ENCODE results near the gene CYP3A7. TPM values are rescaled to one million over a fixed set of nuclear protein-coding genes. Genes with fewer than 3 reads are reported as not detected.

CYP3A7 gene
- polyA plus RNA-seq, 1 experiment = not detected

GRCh38 chr7:99677013-99677647 lies 57.9 kb downstream of the CYP3A7 start:
- H3K27me3 ChIP-seq (ENCODE audit: control insufficient read depth, insufficient read depth, low read length) = no peaks in the 10 kb centered on the region
- ChIA-PET POLR2A (no interaction called here), CTCF (no interaction called here)
- TF ChIP-seq CTCF (IDR thresholded peaks at IDR 0.05; ENCODE audit: insufficient read depth, low read depth, low read length) = no peak
- no peaks in the 10 kb centered on the region for H3K36me3 ChIP-seq (ENCODE audit: control insufficient read depth, insufficient read depth, low read length)
- DNase-seq (ENCODE audit: low read depth) = no peak
- no peak overlapping the region for H3K4me3 ChIP-seq (ENCODE audit: low read depth, low read length)

DNA sequence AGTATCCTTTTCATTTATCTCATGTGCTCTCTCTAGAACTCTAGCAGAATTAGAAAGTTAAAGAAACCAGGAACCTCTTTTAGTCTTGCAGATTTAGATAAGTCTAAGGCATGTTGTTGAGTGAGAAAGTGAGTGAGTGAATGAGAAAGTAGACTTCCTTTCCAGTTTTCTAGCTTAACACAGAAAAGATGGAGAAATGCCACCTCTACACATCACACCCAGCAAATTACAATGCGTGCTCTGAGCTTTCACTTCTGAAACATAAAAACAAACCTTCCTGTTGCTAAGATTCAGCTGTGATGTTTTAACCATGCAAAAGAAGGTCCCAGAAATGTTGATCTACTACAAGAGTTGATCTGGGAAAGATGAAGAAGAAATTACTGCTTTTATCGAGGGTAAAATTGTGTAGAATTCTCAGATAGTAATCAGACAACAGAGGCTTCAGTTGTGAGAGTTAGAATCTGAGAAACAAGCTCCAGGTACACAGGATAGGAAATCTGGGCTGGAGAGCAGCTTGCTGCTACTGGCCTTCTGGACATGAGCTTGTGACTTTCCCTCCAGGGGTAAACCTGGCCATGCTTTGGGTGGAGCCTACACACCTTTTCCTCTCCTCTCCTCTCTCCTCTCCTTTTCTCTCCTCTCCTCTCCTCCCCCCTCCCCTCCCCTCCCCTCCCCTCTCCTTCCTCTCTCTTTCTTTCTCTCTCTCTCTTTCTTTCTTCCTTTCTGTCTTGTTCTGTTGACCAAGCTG lies 59.8 kb downstream of the CYP3A7 start:
- no peaks in the 10 kb centered on the region for H3K36me3 ChIP-seq (ENCODE audit: control insufficient read depth, insufficient read depth, low read length)
- no peak for TF ChIP-seq CTCF (IDR thresholded peaks at IDR 0.05; ENCODE audit: insufficient read depth, low read depth, low read length)
- H3K4me3 ChIP-seq (ENCODE audit: low read depth, low read length) = no peak overlapping the region
- ChIA-PET POLR2A (no interaction called here), CTCF (no interaction called here)
- no peaks in the 10 kb centered on the region for H3K27me3 ChIP-seq (ENCODE audit: control insufficient read depth, insufficient read depth, low read length)
- no peak for DNase-seq (ENCODE audit: low read depth)

DNA sequence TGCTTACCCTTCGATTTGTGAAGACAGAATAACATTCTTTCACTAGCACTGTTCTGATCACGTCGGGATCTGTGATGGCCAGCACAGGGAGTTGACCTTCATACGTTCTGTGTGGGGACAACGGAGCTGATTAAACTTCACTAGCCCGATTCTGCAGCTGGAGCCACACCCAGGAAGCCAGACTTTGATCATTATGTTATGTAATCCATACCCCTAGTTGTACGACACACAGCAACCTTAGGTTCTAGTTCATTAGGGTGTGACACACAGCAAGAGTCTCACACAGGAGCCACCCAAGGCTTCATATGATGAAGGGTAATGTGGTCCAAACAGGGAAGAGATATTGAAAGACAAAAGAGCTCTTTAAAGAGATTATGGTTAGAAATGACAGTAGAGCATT lies 62.4 kb downstream of the CYP3A7 start:
- Histone ChIP-seq H3K27me3 (ENCODE audit: control insufficient read depth, insufficient read depth, low read length) (no peaks in the 10 kb centered on the region), H3K36me3 (ENCODE audit: control insufficient read depth, insufficient read depth, low read length) (no peaks in the 10 kb centered on the region), H3K4me3 (ENCODE audit: low read depth, low read length) (no peak overlapping the region)
- CTCF ChIA-PET = interaction anchor here (1.2 kb wide), 1 partner anchor 9 kb away, joined by 4 read pairs; no protein-coding TSS in a partner anchor
- POLR2A ChIA-PET = no interaction called here
- no peak for TF ChIP-seq CTCF (IDR thresholded peaks at IDR 0.05; ENCODE audit: insufficient read depth, low read depth, low read length)
- no peak for DNase-seq (ENCODE audit: low read depth)

GRCh38 chr7:99669782-99670181 lies 65.2 kb downstream of the CYP3A7 start:
- no peak for DNase-seq (ENCODE audit: low read depth)
- ChIA-PET POLR2A (no interaction called here), CTCF (no interaction called here)
- no peak for TF ChIP-seq CTCF (IDR thresholded peaks at IDR 0.05; ENCODE audit: insufficient read depth, low read depth, low read length)
- H3K27me3 ChIP-seq (ENCODE audit: control insufficient read depth, insufficient read depth, low read length) = no peaks in the 10 kb centered on the region
- H3K36me3 ChIP-seq (ENCODE audit: control insufficient read depth, insufficient read depth, low read length) = no peaks in the 10 kb centered on the region
- H3K4me3 ChIP-seq (ENCODE audit: low read depth, low read length) = no peak overlapping the region

GRCh38 chr7:99668541-99668940 lies 66.5 kb downstream of the CYP3A7 start:
- H3K4me3 ChIP-seq (ENCODE audit: low read depth, low read length) = no peak overlapping the region
- no peak for TF ChIP-seq CTCF (IDR thresholded peaks at IDR 0.05; ENCODE audit: insufficient read depth, low read depth, low read length)
- ChIA-PET POLR2A (no interaction called here), CTCF (no interaction called here)
- no peaks in the 10 kb centered on the region for H3K27me3 ChIP-seq (ENCODE audit: control insufficient read depth, insufficient read depth, low read length)
- no peaks in the 10 kb centered on the region for H3K36me3 ChIP-seq (ENCODE audit: control insufficient read depth, insufficient read depth, low read length)
- DNase-seq (ENCODE audit: low read depth) = no peak
